Embryonic facial prominence (tissue), 1 donor: ENCODE data around the gene MYH1.
"Not testable (repeated sequence)": the region's sequence is repeated elsewhere in the genome, so short reads cannot be mapped to it uniquely, and the experiment has no call there.

Experiments used
- DNase-seq: peaks from one replicate; pipeline ENCODE4 v3.0.0-alpha.2; 2016; ENCODE audit errors: extremely low spot score

MYH1 gene

DNA sequence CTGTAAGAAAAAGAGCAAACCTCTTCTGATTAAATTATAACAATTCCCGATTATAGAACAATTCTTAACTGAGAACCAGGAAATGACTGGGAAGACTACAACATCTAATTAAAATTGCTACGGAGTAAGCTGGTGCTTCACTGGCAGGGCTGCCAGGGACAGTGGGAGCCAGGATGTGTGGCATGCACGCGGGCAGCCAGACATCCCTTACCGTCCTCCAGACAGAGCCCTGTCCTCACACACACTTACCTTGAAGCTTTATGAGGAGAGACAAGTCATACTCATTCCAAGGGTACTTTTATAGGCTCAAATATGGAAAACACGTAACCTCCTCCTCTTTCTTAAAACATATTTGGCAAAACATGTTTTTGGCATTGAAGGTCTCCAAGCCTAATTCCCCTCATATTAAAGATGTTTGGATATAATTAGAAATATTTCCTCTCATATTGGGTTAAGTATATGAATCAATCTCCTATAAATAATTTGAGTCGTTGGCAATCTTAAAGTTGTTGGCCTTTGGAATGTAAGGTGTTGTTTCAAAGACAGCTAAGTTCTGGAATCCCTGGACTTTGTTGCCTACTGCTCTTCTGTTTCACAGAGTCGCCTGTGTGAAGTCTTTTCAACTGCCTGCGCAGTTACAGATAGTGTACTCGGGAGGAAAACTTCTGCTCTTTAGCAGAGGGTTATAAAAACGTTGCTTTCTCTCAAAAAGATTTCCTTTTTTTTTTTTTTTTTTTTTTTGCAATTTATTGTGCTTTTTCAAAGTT is at the start of gene MYH1:
MYH1 (minus strand) TSS at position 272 of the 767 bp plus-strand sequence. CDS start 1,900 bp downstream, outside the sequence.
- DNase-seq = no peak

DNA sequence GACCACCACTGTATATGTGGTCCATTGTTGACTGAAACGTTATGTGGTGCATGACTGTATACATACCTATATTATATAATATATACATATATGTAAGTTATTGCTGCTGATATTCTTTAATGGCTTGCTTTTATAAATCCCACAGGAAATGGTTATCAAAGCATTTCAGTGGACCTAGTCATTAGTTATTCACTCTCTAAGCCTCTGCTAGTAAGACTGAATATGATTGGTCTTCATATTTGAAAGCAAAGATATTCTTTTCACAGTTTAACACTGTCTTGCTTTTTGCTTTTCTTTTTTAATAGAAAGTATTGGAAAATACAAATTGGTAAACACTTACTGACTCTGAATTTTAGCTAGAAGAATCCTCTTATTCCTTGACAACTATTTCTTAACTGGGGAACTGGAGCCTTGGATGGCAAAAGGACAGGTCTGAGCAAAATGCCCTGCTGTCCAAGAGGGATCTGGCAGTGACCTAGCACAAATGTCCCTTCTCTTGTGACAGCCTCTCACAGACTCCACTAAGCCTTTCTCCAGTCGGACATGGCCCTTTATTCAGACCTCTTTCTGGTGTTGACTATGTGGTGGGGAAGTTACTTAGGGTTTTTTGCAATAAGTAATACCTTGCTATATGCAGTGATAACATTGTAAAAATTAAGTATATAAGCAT is 45.8 kb upstream of the MYH1 start:
- DNase-seq = no peak

DNA sequence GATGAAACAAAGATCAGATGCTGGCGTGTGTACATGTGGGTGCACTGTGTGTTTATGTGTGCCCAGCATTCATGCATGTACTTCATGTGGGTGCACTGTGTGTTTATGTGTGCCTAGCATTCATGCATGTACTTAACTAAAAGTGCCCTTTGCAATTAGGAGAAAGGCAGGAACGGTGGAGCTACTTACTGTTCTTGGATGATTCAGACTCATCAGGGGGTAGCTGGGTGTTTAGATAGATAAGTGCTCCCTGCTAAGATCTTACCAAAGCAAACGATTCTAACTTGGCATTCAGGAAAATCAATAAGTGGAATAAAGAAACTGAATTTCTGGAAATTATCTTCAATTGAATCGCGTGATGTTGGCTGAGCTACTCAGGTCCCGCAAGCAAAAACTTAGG is 39.7 kb upstream of the MYH1 start:
- DNase-seq = no peak

DNA sequence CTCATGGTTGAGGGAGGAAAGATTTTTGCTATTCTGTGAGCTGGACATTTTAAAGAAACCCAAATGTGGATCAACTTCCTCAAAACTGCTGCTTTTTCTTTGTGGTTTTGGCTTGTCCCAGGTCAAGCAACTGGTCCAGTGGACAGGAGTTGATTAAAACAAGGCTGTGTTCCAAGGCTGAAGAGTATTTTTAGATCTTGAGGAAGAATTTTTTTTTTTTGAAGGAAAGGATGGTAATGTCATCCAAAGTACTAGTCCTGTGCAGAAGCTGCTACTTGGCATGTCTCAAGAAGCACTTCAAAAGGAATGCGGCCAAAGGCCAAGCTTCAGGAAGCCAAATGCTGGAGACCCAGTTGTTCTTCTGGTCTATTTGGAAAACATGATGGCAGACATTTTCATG is 39.1 kb upstream of the MYH1 start:
- DNase-seq = no peak

DNA sequence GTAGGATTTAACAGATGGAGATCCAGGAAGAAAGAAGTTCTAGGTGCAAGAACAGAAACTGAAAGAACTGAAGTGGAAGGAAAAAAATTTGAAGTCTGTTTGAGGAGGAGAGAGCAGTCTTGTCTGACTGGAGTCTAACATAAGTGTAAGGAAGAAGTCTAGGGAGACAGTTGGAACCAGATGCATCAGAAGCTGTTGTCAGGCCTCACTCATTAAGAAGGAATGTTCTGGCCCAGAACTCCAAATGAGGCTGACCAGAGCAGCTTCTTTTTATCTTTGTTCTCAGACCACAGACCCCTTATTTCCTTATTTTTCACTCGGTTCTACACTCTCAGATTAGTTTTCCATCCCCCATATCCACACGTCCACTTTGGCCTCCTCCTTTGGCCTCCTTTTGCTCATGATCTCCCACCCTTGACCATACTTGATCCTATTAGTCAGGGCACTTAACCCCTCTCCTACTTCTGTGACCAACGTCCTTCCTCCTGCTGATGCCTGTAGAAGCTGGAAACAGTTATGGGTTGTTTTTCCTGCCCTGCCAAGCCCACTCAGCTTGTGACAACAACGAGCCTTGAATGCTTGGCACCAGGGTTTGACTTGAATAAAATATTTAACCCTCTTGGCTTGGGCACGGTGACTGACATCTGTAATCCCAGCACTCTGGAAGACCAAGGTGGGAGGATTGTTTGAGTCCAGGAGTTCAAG is 38.1 kb upstream of the MYH1 start:
- DNase-seq = no peak

DNA sequence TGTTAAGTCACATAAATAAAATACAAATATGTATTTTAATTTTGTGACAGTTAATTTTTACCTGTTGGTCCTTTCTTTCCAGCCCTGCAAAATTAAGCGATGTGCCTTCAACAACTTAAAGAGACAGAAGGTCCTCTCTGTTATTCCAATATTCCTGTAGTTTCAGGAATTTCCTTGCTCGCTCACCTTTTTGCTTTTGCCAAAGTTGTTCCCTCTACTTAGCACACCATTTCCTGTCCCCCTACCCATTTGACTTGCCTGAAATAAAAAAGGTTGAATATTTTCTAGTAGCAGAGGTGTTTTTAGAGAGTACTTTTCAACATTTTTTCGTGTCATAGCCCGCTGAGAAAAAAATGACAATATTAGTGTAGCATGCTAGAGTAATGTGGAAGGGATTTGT is 31.7 kb upstream of the MYH1 start:
- DNase-seq = no peak

DNA sequence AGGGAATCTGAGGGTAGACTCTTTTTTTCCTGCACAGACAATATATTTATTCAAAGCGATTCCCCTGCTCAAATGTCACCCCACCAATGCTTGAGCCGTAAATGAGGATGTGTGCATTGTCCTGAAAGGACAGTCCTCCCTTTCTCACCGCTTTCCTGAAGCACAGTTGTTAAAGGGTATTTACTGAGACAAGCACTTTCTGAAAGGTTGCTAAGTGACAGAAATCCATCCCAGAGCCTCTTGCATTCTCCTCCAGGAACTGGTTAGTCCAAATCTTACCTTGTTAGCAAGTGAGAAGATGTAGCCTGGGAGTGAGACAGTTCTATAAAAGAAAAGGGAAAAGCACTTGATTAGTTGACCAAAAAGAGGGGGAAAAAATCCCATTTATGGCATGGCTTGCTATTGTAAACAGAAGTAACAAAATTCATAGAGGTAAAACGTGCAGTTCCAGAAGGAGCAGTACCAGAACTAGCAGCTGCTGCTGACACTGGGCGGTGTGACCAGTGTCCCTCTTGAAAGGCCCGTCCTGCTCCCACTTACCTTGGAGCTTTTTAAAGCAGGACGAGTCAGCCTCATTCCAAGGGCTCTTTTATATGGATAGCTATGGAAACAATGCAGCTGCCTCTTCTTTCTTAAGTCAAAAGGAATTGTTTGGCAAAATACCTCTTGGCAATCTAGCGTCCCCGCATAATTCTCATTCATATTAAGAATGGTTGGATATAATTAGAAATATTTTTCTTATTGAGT is 30.9 kb upstream of the MYH1 start, which contains the start of gene MYH2:
MYH2 (minus strand) TSS at position 563 of the 747 bp plus-strand sequence. CDS start 1,738 bp downstream, outside the sequence.
- DNase-seq = no peak

DNA sequence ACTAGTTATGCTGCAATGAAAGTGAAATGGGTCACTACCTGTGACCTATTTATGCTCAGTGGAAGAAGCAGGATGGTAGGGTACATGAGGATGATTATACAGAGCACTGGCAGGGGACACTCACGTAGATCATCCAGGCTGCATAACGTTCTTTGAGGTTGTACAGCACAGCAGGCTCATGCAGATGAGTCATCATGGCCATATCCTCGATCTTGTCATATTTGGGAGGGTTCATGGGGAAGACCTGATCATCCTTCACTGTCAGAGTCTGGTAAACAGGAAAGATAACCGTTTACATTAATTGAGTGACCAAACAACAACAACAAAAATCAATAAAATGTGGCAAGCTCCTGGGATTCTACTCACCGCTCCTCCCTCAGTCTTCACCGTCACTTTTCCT is 29.0 kb upstream of the MYH1 start:
- no peak for DNase-seq

DNA sequence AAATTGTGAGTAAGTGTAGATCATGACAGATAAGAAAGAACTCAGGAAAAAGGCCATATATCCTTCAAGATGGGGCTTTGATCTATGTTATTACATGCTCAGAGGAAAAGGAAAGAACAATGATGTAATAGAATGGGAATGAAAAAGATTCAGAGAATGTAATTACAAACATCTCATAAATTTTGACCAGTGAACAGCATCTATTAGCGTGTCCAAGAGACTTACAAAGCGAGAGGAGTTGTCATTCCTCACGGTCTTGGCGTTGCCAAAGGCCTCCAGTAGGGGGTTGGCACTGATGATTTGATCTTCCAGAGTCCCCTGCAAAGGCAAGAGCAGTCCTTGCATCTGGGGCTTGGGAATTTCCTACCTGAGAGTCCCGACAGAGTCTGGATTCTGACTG is 25.1 kb upstream of the MYH1 start:
- DNase-seq = not testable (repeated sequence)

DNA sequence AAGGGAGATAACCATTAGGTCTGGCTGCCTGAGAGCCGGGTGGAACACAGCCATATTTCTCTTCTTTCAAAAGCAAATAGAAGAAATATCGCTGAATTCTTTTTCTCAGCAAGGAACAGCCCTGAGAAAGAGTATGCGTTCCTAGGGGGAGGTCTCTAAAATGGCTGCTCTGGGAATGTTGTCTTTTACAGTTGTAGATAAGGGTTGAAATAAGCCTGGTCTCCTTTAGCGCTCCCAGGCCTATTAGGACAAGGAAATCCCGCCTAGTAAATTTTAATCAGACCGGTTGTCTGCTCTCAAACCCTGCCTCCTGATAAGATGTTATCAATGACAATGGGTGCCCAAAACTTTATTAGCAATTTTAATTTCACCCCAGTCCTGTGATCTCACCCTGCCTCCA is 22.8 kb upstream of the MYH1 start:
- not testable (repeated sequence) for DNase-seq

DNA sequence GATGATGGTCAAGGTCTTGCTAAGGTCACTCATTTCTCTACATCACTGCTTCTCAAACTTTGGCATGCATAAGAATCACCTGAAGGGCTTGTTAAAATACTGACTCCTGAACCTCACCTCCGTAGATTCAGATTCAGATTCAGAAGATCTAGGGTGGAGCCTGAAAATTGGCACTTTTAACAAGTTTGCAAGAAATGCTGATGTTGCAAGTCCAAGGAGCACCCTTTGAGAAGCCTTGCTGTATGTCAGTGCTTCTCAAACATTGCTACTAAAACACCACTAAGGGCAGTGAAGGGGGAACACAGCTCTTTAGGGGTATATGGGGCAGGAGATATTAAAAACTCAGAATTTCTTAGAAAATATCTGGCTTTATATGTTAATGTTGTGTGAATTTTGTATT is 13.7 kb upstream of the MYH1 start:
- DNase-seq = no peak

DNA sequence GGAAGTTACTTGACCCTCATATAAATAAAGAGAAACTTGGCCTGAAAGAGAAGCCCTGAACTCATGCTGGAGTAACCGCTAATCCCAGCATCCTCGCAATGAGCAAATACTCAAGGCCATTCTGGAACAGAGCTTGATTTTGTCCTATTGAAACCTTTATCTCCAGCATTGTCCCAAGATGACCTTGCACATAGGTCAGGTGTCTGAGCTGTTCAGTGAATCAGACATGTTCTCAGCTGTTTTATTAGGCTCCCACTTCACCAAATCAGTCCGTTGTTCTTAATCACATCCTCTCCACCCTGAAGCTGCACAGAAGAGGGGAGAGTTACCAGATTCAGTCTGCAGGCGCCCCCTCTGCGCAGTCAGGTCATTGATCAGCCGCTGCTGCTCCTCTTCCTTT is 9.1 kb upstream of the MYH1 start:
- no peak for DNase-seq

DNA sequence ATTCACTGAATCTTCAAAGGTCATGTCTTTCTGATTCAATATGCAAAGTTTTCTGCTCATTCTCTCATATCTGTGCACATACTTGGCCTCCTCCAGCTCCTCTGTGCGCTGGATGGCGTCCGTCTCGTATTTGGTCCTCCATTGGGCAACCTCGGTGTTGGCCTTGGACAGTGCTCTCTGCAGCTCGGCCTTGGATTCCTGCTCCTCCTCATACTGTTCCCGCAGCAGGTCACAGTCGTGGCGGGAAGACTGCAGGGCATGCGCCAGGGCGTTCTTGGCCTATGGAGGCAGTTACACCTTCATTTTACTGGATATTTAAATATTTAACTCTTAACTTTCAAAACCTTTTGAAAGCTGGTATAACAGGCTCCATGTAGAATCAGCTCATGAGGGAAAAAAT is 8.2 kb upstream of the MYH1 start:
- no peak for DNase-seq

DNA sequence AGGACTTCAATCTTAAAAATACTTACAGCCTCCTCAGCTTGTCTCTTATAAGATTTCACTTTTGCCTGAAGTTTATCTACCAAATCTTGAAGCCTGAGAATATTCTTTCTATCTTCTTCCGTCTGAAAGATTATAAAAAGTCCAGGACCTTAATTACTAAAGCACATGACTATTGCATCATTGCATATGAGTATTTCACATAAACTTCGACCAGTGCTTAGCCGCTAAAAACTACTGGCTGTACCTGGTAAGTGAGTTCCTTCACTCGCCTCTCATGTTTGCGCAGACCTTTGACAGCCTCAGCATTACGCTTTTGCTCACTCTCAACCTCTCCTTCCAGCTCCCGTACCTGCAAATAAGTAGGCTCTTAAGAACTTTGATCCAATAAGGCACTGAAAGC is 4.7 kb upstream of the MYH1 start:
- DNase-seq = no peak

DNA sequence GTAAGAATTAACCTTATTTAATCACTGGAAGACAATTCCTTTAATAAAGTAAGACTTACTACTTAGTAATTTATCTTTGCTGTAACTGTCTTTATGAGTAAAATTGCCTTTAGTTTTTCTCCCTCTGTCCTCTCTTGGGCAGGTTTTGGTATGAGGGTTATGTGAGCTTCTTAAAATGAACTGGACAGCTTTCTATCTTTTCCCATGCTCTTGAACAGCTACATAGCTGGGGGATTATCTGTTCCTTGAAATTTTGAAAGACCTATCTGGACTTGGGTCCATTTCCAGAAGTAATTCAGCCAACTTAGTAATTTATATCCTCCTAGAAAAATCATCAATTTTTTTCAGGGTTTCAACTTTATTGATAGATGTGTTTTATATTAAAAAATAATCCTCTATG is 3.6 kb upstream of the MYH1 start:
- no peak for DNase-seq

DNA sequence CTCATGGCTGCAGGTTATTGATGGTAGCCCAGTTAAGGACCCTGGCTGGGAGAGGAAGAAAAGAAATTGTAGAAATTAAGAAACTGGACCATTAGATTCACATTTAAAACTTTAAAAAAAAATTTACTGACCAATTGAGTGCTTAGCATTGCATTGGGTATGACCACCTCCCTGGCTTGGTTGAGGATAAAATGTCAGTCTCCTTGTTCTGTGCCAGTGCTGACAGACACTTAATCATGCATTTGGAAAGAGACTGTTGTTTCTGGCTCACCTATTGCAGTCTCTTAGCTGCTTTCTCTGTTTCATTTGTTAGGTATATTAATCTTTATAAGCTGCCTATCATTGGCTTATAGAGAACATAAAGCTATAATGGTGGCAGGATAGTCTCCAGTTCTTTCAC is 1.7 kb downstream of the MYH1 start:
- no peak for DNase-seq

DNA sequence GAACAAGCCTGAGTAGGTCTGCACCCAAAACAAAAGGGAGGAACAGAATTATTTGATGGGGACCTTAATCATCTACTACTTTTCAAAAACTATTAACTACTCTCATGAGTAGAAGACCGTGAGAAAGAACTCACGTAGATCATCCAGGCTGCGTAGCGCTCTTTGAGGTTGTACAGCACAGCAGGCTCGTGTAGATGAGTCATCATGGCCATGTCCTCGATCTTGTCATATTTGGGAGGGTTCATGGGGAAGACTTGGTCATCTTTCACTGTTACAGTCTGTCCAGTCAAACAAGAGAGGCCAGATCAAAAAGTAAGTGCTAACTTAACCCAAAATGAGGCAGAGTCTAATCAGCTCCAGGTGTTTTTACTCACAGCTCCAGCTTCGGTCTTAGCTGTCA is 2.3 kb downstream of the MYH1 start:
- no peak for DNase-seq

DNA sequence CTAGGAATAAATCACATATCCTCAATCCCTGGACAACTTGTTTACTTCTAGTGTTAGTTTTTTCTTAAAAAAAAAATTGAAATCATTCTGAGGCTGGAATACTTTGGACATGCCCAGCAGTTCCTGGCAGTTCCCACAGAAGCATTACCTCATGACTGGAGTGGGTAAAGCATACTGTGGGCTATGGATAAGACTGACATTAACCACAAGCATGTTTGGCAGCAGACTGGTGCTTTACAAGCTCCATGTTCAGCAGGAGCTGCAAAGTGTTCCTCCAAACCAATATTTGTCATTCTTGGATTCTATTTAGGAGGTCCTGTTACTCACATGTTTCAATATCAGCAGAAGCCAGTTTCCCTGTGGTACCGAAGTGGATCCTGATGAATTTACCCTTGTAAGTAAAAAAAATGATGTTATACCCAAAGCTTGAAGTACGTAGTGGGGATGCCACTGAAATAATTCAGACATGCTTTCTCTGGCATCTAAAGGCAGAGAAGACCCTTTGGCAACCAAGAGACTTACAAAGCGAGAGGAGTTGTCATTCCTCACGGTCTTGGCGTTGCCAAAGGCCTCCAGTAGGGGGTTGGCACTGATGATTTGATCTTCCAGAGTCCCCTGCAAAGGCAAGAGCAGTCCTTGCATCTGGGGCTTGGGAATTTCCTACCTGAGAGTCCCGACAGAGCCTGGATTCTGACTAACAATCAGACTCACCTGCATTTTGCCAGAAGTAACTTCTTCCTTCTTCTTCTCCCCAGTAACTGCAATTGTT is 4.9 kb downstream of the MYH1 start:
- no peak for DNase-seq

DNA sequence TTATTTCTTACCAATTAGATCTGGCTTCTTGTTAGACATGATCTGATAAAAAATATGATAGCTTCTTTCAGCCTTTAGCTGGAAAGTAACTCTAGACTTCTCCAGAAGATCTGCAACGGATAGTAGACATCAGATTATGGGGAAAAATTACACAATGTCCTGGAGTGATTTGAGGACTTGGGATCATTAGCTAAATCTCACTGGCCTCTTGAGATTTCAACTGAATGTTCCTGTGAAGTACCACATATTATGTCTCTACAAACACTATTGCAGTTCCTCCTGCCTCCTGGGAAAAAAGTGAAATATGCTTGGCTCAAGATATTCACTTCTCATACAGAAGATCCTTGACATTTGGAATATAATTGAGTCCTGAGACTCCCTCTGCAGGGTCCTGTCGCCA is 5.5 kb downstream of the MYH1 start:
- DNase-seq = no peak

DNA sequence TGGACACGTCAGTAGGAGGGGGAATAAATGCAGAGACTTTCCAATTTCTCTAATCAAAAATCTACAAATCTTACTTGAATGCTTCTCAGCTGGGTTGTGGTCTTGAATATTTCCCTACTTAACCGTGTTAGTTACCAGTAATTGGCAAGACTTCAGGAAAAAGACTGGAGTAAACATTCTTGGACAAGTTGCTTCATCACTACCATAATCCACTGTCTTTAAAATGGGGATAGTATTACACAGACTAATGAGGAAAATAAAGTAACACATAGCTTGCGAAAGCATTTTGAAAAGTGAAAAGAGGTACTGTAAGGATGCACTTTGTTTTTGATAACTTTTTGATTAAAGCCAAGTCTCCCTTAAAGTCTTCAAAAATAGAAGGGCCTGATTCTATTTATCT is 18.4 kb downstream of the MYH1 start:
- no peak for DNase-seq

DNA sequence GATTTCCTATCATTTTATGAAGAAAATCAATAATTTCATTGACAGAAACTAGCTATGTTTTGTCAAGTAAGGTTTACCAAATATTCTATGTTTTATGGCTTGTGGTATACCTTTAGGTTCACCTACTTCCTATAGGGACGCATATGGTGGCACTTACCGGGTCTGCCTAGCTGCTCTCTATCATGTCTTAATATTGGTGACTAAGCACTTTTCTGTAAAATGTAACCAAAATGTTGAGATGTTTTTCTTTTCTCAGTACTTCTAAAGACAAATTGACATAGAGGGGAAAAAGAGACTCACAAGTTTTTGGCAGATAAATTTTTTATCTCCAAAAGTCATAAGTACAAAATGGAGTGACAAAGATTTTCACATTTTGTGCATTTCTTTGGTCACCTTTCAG is 26.3 kb downstream of the MYH1 start:
- DNase-seq = no peak
